Measurements from ENCODE around the gene SARNP. TPM values are rescaled to one million over a fixed set of nuclear protein-coding genes. Genes with fewer than 3 reads are reported as not detected.

SARNP gene
- total and polyA plus RNA-seq, 9 of the 15 experiments (the other 6 are each of a cell fraction or from before 2014, with no cell fraction given): 70.1 to 400 (median 198) TPM

DNA sequence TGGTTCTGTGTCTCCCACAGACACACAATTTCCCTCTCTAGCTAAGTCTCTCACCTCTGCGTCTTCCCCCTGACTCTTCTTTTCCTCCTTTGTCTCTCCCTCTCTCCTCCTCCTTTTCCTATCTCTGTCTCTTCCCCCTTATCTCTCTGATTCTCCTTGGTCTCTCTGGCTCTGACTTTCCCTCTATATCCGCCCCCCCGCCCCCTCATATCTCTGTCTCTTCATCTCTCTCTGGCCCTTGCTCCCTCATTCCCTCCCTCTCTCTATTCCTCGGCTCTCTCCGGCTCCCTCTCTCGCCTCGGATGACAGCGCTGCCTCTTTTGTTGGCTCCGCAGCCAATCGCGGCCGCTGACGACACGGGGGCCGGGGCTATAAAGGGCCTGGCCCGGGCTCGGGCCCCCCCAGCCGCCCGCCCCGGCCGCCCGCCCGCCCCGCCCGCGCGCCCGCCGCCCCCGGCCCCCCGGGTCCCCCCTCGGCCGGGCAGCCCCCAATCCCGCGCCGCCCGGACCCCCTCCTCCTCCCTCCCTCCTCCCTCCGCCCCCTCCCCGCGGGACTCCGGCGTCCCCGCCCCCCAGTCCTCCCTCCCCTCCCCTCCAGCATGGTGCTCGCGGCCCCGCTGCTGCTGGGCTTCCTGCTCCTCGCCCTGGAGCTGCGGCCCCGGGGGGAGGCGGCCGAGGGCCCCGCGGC, 74.7 kb downstream of the SARNP start, which contains the start of gene GDF11 (continued):
- TF ChIP-seq, protein P1, sequence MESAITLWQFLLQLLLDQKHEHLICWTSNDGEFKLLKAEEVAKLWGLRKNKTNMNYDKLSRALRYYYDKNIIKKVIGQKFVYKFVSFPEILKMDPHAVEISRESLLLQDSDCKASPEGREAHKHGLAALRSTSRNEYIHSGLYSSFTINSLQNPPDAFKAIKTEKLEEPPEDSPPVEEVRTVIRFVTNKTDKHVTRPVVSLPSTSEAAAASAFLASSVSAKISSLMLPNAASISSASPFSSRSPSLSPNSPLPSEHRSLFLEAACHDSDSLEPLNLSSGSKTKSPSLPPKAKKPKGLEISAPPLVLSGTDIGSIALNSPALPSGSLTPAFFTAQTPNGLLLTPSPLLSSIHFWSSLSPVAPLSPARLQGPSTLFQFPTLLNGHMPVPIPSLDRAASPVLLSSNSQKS (CRISPR knock-in tag; IDR thresholded peaks at IDR 0.05): no peak
- TF ChIP-seq CTBP1 (IDR thresholded peaks at IDR 0.05; ENCODE audit: borderline replicate concordance): peak; percentile 17; the same call in 1 of the 2 replicates
- TF ChIP-seq ETS2 (tag; IDR thresholded peaks at IDR 0.05; ENCODE audit: borderline replicate concordance, poor library complexity, severe bottlenecking): no peak
- TF ChIP-seq LCOR (CRISPR knock-in tag; IDR thresholded peaks at IDR 0.05): no peak
- TF ChIP-seq ZC3H4 (CRISPR knock-in tag; IDR thresholded peaks at IDR 0.05; ENCODE audit: borderline replicate concordance): no peak
- peak; percentile 97 for TF ChIP-seq NBN (IDR thresholded peaks at IDR 0.05; ENCODE audit: low read depth)
- TF ChIP-seq ZNF184 (CRISPR knock-in tag; IDR thresholded peaks at IDR 0.05): no peak
- TF ChIP-seq, protein P2, sequence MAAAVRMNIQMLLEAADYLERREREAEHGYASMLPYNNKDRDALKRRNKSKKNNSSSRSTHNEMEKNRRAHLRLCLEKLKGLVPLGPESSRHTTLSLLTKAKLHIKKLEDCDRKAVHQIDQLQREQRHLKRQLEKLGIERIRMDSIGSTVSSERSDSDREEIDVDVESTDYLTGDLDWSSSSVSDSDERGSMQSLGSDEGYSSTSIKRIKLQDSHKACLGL (CRISPR knock-in tag; IDR thresholded peaks at IDR 0.05; ENCODE audit: borderline replicate concordance, poor library complexity, severe bottlenecking): no peak
- TF ChIP-seq, protein P3, sequence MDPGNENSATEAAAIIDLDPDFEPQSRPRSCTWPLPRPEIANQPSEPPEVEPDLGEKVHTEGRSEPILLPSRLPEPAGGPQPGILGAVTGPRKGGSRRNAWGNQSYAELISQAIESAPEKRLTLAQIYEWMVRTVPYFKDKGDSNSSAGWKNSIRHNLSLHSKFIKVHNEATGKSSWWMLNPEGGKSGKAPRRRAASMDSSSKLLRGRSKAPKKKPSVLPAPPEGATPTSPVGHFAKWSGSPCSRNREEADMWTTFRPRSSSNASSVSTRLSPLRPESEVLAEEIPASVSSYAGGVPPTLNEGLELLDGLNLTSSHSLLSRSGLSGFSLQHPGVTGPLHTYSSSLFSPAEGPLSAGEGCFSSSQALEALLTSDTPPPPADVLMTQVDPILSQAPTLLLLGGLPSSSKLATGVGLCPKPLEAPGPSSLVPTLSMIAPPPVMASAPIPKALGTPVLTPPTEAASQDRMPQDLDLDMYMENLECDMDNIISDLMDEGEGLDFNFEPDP (CRISPR knock-in tag; IDR thresholded peaks at IDR 0.05): no peak
- 0 out of 2 replicates have a peak, but pooled peaks have one; percentile 19 for TF ChIP-seq FOSL1 (tag; conservative IDR thresholded peaks at IDR 0.05)
- TF ChIP-seq CREB1 (IDR thresholded peaks at IDR 0.05): 0 out of 2 replicates have a peak, but pooled peaks have one; percentile 43
- 0 out of 2 replicates have a peak, but pooled peaks have one; percentile 52 for TF ChIP-seq CREB1 (CRISPR knock-in tag; IDR thresholded peaks at IDR 0.05)
- peak; percentile 59 for TF ChIP-seq GATA2 (CRISPR knock-in tag; IDR thresholded peaks at IDR 0.05)
- TF ChIP-seq, protein P4, sequence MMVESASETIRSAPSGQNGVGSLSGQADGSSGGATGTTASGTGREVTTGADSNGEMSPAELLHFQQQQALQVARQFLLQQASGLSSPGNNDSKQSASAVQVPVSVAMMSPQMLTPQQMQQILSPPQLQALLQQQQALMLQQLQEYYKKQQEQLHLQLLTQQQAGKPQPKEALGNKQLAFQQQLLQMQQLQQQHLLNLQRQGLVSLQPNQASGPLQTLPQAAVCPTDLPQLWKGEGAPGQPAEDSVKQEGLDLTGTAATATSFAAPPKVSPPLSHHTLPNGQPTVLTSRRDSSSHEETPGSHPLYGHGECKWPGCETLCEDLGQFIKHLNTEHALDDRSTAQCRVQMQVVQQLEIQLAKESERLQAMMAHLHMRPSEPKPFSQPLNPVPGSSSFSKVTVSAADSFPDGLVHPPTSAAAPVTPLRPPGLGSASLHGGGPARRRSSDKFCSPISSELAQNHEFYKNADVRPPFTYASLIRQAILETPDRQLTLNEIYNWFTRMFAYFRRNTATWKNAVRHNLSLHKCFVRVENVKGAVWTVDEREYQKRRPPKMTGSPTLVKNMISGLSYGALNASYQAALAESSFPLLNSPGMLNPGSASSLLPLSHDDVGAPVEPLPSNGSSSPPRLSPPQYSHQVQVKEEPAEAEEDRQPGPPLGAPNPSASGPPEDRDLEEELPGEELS (CRISPR knock-in tag; IDR thresholded peaks at IDR 0.05; ENCODE audit: borderline replicate concordance): no peak
- no peak for TF ChIP-seq TEAD4 (IDR thresholded peaks at IDR 0.05; ENCODE audit: low read length)
- TF ChIP-seq TEAD4 (CRISPR knock-in tag; IDR thresholded peaks at IDR 0.05; ENCODE audit: borderline replicate concordance): no peak
- TF ChIP-seq, protein P5, sequence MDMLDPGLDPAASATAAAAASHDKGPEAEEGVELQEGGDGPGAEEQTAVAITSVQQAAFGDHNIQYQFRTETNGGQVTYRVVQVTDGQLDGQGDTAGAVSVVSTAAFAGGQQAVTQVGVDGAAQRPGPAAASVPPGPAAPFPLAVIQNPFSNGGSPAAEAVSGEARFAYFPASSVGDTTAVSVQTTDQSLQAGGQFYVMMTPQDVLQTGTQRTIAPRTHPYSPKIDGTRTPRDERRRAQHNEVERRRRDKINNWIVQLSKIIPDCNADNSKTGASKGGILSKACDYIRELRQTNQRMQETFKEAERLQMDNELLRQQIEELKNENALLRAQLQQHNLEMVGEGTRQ (CRISPR knock-in tag; IDR thresholded peaks at IDR 0.05): no peak
- TF ChIP-seq ELF2 (CRISPR knock-in tag; IDR thresholded peaks at IDR 0.05): no peak
- no peak for TF ChIP-seq ZNF764 (CRISPR knock-in tag; IDR thresholded peaks at IDR 0.05; ENCODE audit: low read depth)
- TF ChIP-seq HDAC2 (IDR thresholded peaks at IDR 0.05): peak; percentile 92

Data from K562 (cell line).